T-helper 2 cell treated with Interferon-gamma antibody and Interleukin-4, amounts not matched to agents 5 μg/mL and 100 μg/mL, for 36 hours (primary cell): ENCODE measurements around the gene BMP2K.

Source experiments
- DNase-seq: peaks from one replicate; pipeline ENCODE4 v3.0.0; 2021; ENCODE audit warnings: low spot score
- H3K27ac Mint-ChIP-seq: one replicate; pipeline ENCODE4 v1.8.0; 2021; ENCODE audit warnings: mild to moderate bottlenecking, mixed read lengths
- H3K27me3 Mint-ChIP-seq: one replicate; pipeline ENCODE4 v1.8.0; 2021; ENCODE audit warnings: low read depth, mixed read lengths
- H3K36me3 Mint-ChIP-seq: one replicate; pipeline ENCODE4 v1.8.0; 2021; ENCODE audit warnings: low read depth, mixed read lengths
- H3K4me1 Mint-ChIP-seq: one replicate; pipeline ENCODE4 v1.8.0; 2021; ENCODE audit warnings: low read depth, mixed read lengths
- H3K4me3 Mint-ChIP-seq: one replicate; pipeline ENCODE4 v1.8.0; 2022; ENCODE audit warnings: mild to moderate bottlenecking, moderate library complexity, mixed read lengths
- H3K9me3 Mint-ChIP-seq: one replicate; pipeline ENCODE4 v1.8.0; 2021; ENCODE audit warnings: mixed read lengths

BMP2K gene

DNA sequence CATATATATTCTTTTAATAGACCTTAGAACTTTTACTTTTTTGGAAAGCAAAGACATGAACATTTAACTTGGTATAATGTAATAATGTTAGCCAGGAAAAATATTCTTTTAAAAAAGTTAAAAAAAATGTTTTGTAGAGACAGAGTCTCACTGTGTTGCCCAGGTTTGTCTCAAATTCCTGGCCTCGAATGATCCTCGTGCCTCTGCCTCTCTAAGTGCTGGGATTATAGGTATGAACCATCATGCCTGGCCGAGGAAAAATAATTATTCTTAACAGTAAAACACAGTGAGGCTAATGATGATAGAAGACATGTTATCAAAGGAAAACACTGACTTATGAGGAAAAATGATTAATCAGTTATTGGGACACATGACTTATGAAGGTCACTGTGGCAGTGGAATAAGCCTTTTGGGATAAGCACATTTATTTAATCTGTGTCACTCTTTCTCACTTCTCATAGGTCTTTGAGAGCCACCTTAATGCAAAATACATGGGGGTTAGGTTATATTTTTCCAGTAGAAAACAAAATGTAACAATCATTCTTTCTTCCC is 6.0 kb upstream of the BMP2K start:
- peaks cover 44% of the 10 kb centered on the region for H3K4me1 Mint-ChIP-seq
- no peaks in the 10 kb centered on the region for H3K36me3 Mint-ChIP-seq
- H3K9me3 Mint-ChIP-seq, result no peaks in the 10 kb centered on the region
- no peak overlapping the region for H3K4me3 Mint-ChIP-seq
- H3K27ac Mint-ChIP-seq, result no peak overlapping the region
- no peak for DNase-seq
- H3K27me3 Mint-ChIP-seq, result peaks cover 2% of the 10 kb centered on the region

DNA sequence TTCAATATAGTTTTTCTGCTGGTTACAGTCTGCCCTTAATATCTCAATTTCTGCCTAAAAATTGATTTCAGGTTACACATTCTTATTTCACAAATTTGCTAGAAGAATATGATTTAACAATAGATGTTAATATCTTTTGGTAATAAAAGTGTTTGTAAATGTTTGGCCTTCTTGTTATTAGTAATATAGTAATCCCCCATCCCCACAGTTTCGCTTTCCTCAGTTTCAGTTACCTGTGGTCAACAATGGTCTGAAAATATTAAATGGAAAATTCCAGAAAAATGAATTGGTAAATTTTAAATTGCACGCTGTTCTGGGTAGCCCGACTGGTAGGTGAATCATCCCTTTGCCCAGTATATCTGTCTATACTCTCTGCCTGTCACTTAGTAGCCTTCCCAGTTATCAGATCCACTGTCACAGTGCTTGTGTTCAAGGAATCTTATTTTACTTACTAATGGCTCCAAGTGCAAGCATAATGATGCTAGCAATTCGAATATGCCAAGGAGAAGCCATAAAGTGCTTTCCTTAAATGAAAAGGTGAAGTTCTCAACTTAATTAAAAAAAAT is 3.5 kb upstream of the BMP2K start:
- no peak overlapping the region for H3K4me3 Mint-ChIP-seq
- H3K27ac Mint-ChIP-seq, result no peak overlapping the region
- DNase-seq, result no peak
- H3K27me3 Mint-ChIP-seq, result no peaks in the 10 kb centered on the region
- H3K36me3 Mint-ChIP-seq, result no peaks in the 10 kb centered on the region
- no peaks in the 10 kb centered on the region for H3K9me3 Mint-ChIP-seq
- peaks cover 44% of the 10 kb centered on the region for H3K4me1 Mint-ChIP-seq

- H3K27ac Mint-ChIP-seq, result no peak overlapping the region
- no peak for DNase-seq
- H3K36me3 Mint-ChIP-seq, result no peaks in the 10 kb centered on the region
- no peaks in the 10 kb centered on the region for H3K9me3 Mint-ChIP-seq
- no peaks in the 10 kb centered on the region for H3K27me3 Mint-ChIP-seq
- peaks cover 33% of the 10 kb centered on the region for H3K4me1 Mint-ChIP-seq
- H3K4me3 Mint-ChIP-seq, result peak overlapping the region; percentile 94
Measured at GRCh38 chr4:78774417-78774816, 1.7 kb upstream of the BMP2K start.

GRCh38 chr4:78775303-78776078 is 659 bp upstream of the BMP2K start:
- H3K4me1 Mint-ChIP-seq, result peaks cover 25% of the 10 kb centered on the region
- peak overlapping the region; percentile 97 for H3K27ac Mint-ChIP-seq
- no peaks in the 10 kb centered on the region for H3K36me3 Mint-ChIP-seq

GRCh38 chr4:78776729-78777575 is 802 bp downstream of the BMP2K start:
- H3K27ac Mint-ChIP-seq, result peak overlapping the region; percentile 73
- peaks cover 20% of the 10 kb centered on the region for H3K4me1 Mint-ChIP-seq
- H3K9me3 Mint-ChIP-seq, result no peaks in the 10 kb centered on the region
- no peaks in the 10 kb centered on the region for H3K27me3 Mint-ChIP-seq
- H3K4me3 Mint-ChIP-seq, result peak overlapping the region; percentile 82
- H3K36me3 Mint-ChIP-seq, result no peaks in the 10 kb centered on the region
- peak; percentile 62 for DNase-seq

More at GRCh38 chr4:78775303-78776078, 659 bp upstream of the BMP2K start:
- peak; percentile 89 for DNase-seq
- H3K4me3 Mint-ChIP-seq, result peak overlapping the region; percentile 94
- no peaks in the 10 kb centered on the region for H3K9me3 Mint-ChIP-seq
- H3K27me3 Mint-ChIP-seq, result no peaks in the 10 kb centered on the region

DNA sequence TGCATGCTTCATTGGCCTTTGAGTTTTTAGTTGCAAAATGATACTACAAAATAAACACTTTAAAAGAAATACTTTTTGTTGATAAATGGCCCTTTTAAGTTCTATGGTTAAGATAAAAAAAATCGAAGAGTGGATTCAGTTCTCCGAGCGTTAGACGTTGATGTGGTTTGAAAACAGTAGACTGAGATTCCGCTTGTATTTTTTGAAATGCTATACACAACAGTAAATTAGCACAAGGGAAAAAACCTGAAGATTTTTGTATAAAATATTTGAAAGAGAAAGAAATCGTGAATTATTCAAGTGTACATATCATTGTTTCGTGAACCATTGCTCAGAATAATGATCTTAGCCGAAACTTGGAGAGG is 1.4 kb downstream of the BMP2K start:
- DNase-seq, result no peak
- Mint-ChIP-seq H3K36me3 (no peaks in the 10 kb centered on the region), H3K4me1 (peaks cover 17% of the 10 kb centered on the region), H3K9me3 (no peaks in the 10 kb centered on the region), H3K4me3 (peak overlapping the region; percentile 82), H3K27me3 (no peaks in the 10 kb centered on the region), H3K27ac (peak overlapping the region; percentile 73)

GRCh38 chr4:78778530-78778929 is 2.4 kb downstream of the BMP2K start:
- Mint-ChIP-seq H3K9me3 (no peaks in the 10 kb centered on the region), H3K27ac (no peak overlapping the region), H3K4me3 (no peak overlapping the region), H3K36me3 (no peaks in the 10 kb centered on the region), H3K4me1 (peaks cover 15% of the 10 kb centered on the region), H3K27me3 (no peaks in the 10 kb centered on the region)
- DNase-seq, result no peak

DNA sequence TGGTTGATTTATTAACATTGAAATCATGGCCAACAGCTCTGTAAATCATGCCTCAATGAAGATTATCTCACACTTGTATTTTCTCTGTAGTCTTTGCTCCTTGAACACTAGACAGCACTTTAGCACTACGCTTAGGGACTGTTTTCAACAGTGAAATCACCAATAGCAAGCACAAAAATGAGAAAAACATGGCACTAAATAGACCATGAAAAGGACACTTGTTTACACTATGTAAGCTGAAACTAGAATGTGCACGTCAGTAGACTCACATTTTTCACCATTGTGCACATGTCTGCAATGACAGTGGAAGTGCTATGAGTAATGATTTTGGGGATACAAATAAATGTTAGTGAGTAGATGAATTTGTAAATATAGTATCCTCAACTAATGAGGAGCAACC is 3.1 kb downstream of the BMP2K start:
- H3K4me3 Mint-ChIP-seq, result no peak overlapping the region
- no peaks in the 10 kb centered on the region for H3K36me3 Mint-ChIP-seq
- no peak overlapping the region for H3K27ac Mint-ChIP-seq
- H3K27me3 Mint-ChIP-seq, result no peaks in the 10 kb centered on the region
- H3K9me3 Mint-ChIP-seq, result no peaks in the 10 kb centered on the region
- no peak for DNase-seq
- peaks cover 18% of the 10 kb centered on the region for H3K4me1 Mint-ChIP-seq

DNA sequence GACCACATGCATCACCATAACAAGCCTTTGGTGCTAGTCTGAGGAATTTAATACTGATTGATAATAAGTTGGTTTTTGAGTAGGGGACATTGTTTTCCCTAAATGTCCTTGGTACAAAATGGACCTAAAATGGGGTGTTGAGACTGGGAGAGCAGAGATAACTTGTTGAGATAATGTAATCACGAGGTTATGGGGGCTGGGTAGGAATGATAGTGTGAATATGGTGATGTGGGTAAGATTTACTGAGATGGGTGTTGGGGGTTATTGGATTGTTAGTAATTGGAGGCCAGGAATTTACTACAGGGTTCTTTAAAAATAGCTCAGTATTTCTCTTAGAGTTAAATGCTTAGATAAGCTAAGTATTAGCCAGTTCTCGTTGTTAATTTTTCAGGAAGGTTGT is 3.9 kb downstream of the BMP2K start:
- no peak for DNase-seq
- Mint-ChIP-seq H3K4me1 (peaks cover 14% of the 10 kb centered on the region), H3K36me3 (peaks cover 3% of the 10 kb centered on the region), H3K27ac (no peak overlapping the region), H3K4me3 (no peak overlapping the region), H3K27me3 (no peaks in the 10 kb centered on the region), H3K9me3 (no peaks in the 10 kb centered on the region)

DNA sequence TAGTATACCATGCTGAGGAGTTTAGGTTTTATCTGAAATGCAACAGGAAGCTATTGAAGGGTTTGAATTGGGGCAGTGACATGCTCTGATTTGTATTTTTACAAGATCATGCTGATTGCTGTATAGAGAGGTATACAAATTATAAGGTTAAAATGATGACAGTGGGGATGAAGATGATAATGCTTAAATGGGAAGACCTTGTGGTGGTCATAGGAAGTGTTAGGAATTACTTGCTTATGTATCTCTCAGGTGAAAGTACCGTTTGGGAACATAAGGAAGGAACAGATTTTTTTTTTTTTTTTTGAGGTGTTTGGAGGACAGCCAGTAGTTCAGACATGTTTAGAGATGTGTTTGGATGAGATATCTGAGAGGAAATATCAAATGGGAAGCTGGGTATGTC is 5.0 kb downstream of the BMP2K start:
- no peak overlapping the region for H3K27ac Mint-ChIP-seq
- H3K27me3 Mint-ChIP-seq, result no peaks in the 10 kb centered on the region
- peaks cover 7% of the 10 kb centered on the region for H3K36me3 Mint-ChIP-seq
- H3K4me3 Mint-ChIP-seq, result no peak overlapping the region
- H3K4me1 Mint-ChIP-seq, result peaks cover 12% of the 10 kb centered on the region
- no peaks in the 10 kb centered on the region for H3K9me3 Mint-ChIP-seq
- no peak for DNase-seq

- Mint-ChIP-seq H3K4me3 (no peak overlapping the region), H3K4me1 (peaks cover 12% of the 10 kb centered on the region), H3K27ac (no peak overlapping the region), H3K9me3 (no peaks in the 10 kb centered on the region), H3K27me3 (no peaks in the 10 kb centered on the region), H3K36me3 (peaks cover 7% of the 10 kb centered on the region)
- DNase-seq, result no peak
Measured at GRCh38 chr4:78781924-78782323, 5.8 kb downstream of the BMP2K start.

DNA sequence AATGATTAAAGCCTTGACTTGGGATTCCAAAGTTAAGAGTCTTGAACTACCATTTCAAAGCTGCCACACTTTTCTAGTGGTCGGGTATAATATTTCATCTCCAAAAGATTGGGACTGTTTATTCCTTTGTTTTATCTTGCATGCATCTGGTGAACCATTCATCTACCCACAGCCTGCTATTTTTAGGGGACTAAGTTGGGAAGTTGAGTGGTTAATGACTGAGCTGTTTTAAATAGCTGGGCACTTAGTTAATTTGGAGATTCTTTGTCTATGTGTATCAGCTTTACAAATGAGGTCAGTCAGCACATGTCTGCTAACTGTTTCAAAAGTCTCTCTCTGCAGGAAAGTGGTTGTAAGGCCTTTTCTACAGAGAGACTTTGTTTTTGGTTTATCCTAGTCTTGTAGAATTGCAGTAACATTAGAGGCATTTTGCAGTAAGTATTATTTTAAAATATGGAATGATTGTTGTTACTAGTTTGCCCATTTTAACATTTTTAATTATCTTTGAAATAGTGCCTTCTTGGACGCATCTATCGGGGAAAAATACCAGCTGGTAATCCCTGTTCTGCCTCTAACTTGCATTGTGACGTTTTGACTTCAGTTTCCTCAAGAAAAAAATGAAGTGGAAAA is 8.2 kb downstream of the BMP2K start:
- peaks cover 6% of the 10 kb centered on the region for H3K4me1 Mint-ChIP-seq
- H3K4me3 Mint-ChIP-seq, result no peak overlapping the region
- peaks cover 7% of the 10 kb centered on the region for H3K36me3 Mint-ChIP-seq
- no peaks in the 10 kb centered on the region for H3K9me3 Mint-ChIP-seq
- H3K27me3 Mint-ChIP-seq, result no peaks in the 10 kb centered on the region
- DNase-seq, result no peak
- no peak overlapping the region for H3K27ac Mint-ChIP-seq

- Mint-ChIP-seq H3K9me3 (no peaks in the 10 kb centered on the region), H3K36me3 (peaks cover 7% of the 10 kb centered on the region), H3K4me3 (no peak overlapping the region), H3K4me1 (peaks cover 6% of the 10 kb centered on the region), H3K27ac (no peak overlapping the region), H3K27me3 (no peaks in the 10 kb centered on the region)
- no peak for DNase-seq
Measured at GRCh38 chr4:78787392-78788006, 11.3 kb downstream of the BMP2K start.
